ENCODE data around the gene POLR2J3. TPM values are rescaled to one million over a fixed set of nuclear protein-coding genes. Genes with fewer than 3 reads are reported as not detected.
"Not testable (repeated sequence)": the region's sequence is repeated elsewhere in the genome, so short reads cannot be mapped to it uniquely, and the experiment has no call there.

Gene POLR2J3
- total RNA-seq, 1 experiment from 2014 or later: 14.9 TPM

- H2BK5ac ChIP-seq (ENCODE audit: insufficient read length, low read length); H3K9ac ChIP-seq (ENCODE audit: extremely low read depth, insufficient read length, low read length); H3K4me1 Mint-ChIP-seq; H3K56ac ChIP-seq (ENCODE audit: insufficient read length, low read depth, low read length); H4K20me1 ChIP-seq (ENCODE audit: control insufficient read depth, insufficient read depth, insufficient read length); H3K23ac ChIP-seq (ENCODE audit: insufficient read length, low read depth, low read length); H3K79me1 ChIP-seq (ENCODE audit: insufficient read depth, low read depth, low read length, poor library complexity, severe bottlenecking); H3K36me3 Mint-ChIP-seq (ENCODE audit: insufficient read depth in 1 of 3, low read depth in 3 of 3); H3K4me3 Mint-ChIP-seq; H3K27me3 ChIP-seq (ENCODE audit: insufficient read depth, low read length); H3K9me3 ChIP-seq (ENCODE audit: control insufficient read depth, low read depth, low read length); H3K9me3 Mint-ChIP-seq; H4K8ac ChIP-seq (replicated peaks; ENCODE audit: insufficient read length, low read depth, low read length); DNase-seq; H3T11ph ChIP-seq (ENCODE audit: low read length); H3K14ac ChIP-seq (ENCODE audit: insufficient read depth, low read length); H3K18ac ChIP-seq (ENCODE audit: insufficient read length, low read depth, low read length); H3K23me2 ChIP-seq (ENCODE audit: insufficient read length, low read depth, low read length, poor library complexity, severe bottlenecking); H3K4me2 ChIP-seq (ENCODE audit: insufficient read depth, insufficient read length, low read length); H3K27ac ChIP-seq (ENCODE audit: insufficient read length, low read depth, low read length); H2BK120ac ChIP-seq (ENCODE audit: low read depth, low read length, poor library complexity, severe bottlenecking); H4K91ac ChIP-seq (ENCODE audit: insufficient read length, low read depth, low read length); H2BK15ac ChIP-seq (ENCODE audit: low read depth, low read length); H3K79me2 ChIP-seq (ENCODE audit: insufficient read depth, low read length); H2AK5ac ChIP-seq (ENCODE audit: insufficient read length, low read length); H3K4ac ChIP-seq (ENCODE audit: low read depth, low read length); H3K4me1 ChIP-seq (ENCODE audit: insufficient read depth, low read length); H4K5ac ChIP-seq (ENCODE audit: insufficient read length, low read depth, low read length); H2AFZ ChIP-seq (ENCODE audit: low read length); H3K27me3 Mint-ChIP-seq (ENCODE audit: low read depth); H2BK20ac ChIP-seq (ENCODE audit: low read depth, low read length, poor library complexity, severe bottlenecking); H3K27ac Mint-ChIP-seq; H2BK12ac ChIP-seq (ENCODE audit: insufficient read length, low read depth, low read length): not testable (repeated sequence)
- WGBS (ENCODE audit: extremely low coverage, insufficient read length, low lambda C conversion rate): no CpG with 5 or more reads among the region's 12 CpGs
Measured at GRCh38 chr7:102545288-102545687, 27.1 kb downstream of the POLR2J3 start.

- not testable (repeated sequence) for H3K23ac ChIP-seq (ENCODE audit: insufficient read length, low read depth, low read length); H3K9me3 Mint-ChIP-seq; H3K4me1 ChIP-seq (ENCODE audit: insufficient read depth, low read length); H3K9ac ChIP-seq (ENCODE audit: extremely low read depth, insufficient read length, low read length); H4K5ac ChIP-seq (ENCODE audit: insufficient read length, low read depth, low read length); H3K14ac ChIP-seq (ENCODE audit: insufficient read depth, low read length); H4K91ac ChIP-seq (ENCODE audit: insufficient read length, low read depth, low read length); H3K79me1 ChIP-seq (ENCODE audit: insufficient read depth, low read depth, low read length, poor library complexity, severe bottlenecking); H3K4me3 Mint-ChIP-seq; H2BK12ac ChIP-seq (ENCODE audit: insufficient read length, low read depth, low read length); H3K23me2 ChIP-seq (ENCODE audit: insufficient read length, low read depth, low read length, poor library complexity, severe bottlenecking); H2BK5ac ChIP-seq (ENCODE audit: insufficient read length, low read length); H2BK20ac ChIP-seq (ENCODE audit: low read depth, low read length, poor library complexity, severe bottlenecking); H2BK15ac ChIP-seq (ENCODE audit: low read depth, low read length); H3K9me3 ChIP-seq (ENCODE audit: control insufficient read depth, low read depth, low read length); H3K18ac ChIP-seq (ENCODE audit: insufficient read length, low read depth, low read length); H3K27ac Mint-ChIP-seq; H3K4ac ChIP-seq (ENCODE audit: low read depth, low read length); H3K36me3 Mint-ChIP-seq (ENCODE audit: insufficient read depth in 1 of 3, low read depth in 3 of 3); H3K27ac ChIP-seq (ENCODE audit: insufficient read length, low read depth, low read length); H3K27me3 ChIP-seq (ENCODE audit: insufficient read depth, low read length); H3K56ac ChIP-seq (ENCODE audit: insufficient read length, low read depth, low read length); H4K20me1 ChIP-seq (ENCODE audit: control insufficient read depth, insufficient read depth, insufficient read length); H4K8ac ChIP-seq (replicated peaks; ENCODE audit: insufficient read length, low read depth, low read length); H2AFZ ChIP-seq (ENCODE audit: low read length); H3T11ph ChIP-seq (ENCODE audit: low read length); H3K4me2 ChIP-seq (ENCODE audit: insufficient read depth, insufficient read length, low read length); H3K4me1 Mint-ChIP-seq; H3K79me2 ChIP-seq (ENCODE audit: insufficient read depth, low read length); H3K27me3 Mint-ChIP-seq (ENCODE audit: low read depth); H2BK120ac ChIP-seq (ENCODE audit: low read depth, low read length, poor library complexity, severe bottlenecking); H2AK5ac ChIP-seq (ENCODE audit: insufficient read length, low read length); DNase-seq
- WGBS (ENCODE audit: extremely low coverage, insufficient read length, low lambda C conversion rate): no CpG with 5 or more reads among the region's 1 CpG
Measured at GRCh38 chr7:102544372-102544771, 28.0 kb downstream of the POLR2J3 start.

Data from H9 (cell line).